Body of pancreas (tissue), 4 donors: ENCODE results near the gene CCDC126. TPM values are rescaled to one million over a fixed set of nuclear protein-coding genes. Genes with fewer than 3 reads are reported as not detected.
A peak's percentile ranks its signal among the peaks of the same experiment; 100 is the strongest.

Experiments
- ATAC-seq: fragments of 150-250 bp; one replicate; pipeline ENCODE4 v1.9.1; 2016
- DNase-seq, 4 donors: peaks; one replicate each; pipeline ENCODE4 v3.0.0-alpha.2; 2019
- H3K27ac ChIP-seq, 4 donors: fragments of 200-600 bp; sonication (generic); 1 replicate in 3 of 4; 2 replicates in 1 of 4; pipeline versions ENCODE4 v1.5.1 to v1.6.1; 2016 to 2019; ENCODE audit warnings: mild to moderate bottlenecking in 1 of 4, mixed read lengths in 1 of 4, moderate library complexity in 1 of 4
- H3K27me3 ChIP-seq, 2 donors: fragments of 200-600 bp; sonication (generic); one replicate each; pipeline ENCODE4 v1.6.0; 2016; ENCODE audit warnings: mild to moderate bottlenecking in 1 of 2
- H3K36me3 ChIP-seq, 2 donors: fragments of 200-600 bp; sonication (generic); replicated peaks in 1 of 2; 2 replicates each; pipeline ENCODE4 v1.5.1; 2016; ENCODE audit warnings: low read depth in 2 of 2; ENCODE audit not compliant: insufficient read depth in 1 of 2
- H3K4me1 ChIP-seq: fragments of 200-600 bp; sonication (generic); one replicate; pipeline ENCODE4 v1.6.0; 2016
- H3K4me3 ChIP-seq, 2 donors: fragments of 200-600 bp; sonication (generic); 1 replicate in 1 of 2; 2 replicates in 1 of 2; pipeline ENCODE4 v1.5.1; 2016 to 2019
- H3K9me3 ChIP-seq, 3 donors: fragments of 200-600 bp; sonication (generic); 1 replicate in 2 of 3; 2 replicates in 1 of 3; pipeline ENCODE4 v1.5.1; 2016
- POLR2A ChIP-seq, 3 donors: fragments of 450-650 bp; IDR thresholded peaks; one replicate each; pipeline ENCODE4 v1.6.1; 2016; ENCODE audit warnings: antibody characterized with exemption in 3 of 3, mild to moderate bottlenecking in 2 of 3
- WGBS, 2 donors: methylation state at CpG; one replicate each; pipeline ENCODE4 v1.1.5; 2017; 5-methylcytosine and 5-hydroxymethylcytosine counted together
- intact Hi-C: fragments of 100-400 bp; cut with DNase I; formaldehyde crosslinking; loops from one replicate; pipeline ENCODE4 v1.15.1; 2023
- total RNA-seq, 2 donors: library from RNA; depleted of rRNA; stranded (reverse); fragments of >200 nt; gene quantifications; one replicate each; pipeline ENCODE4 v1.1.0, GENCODE V29; 2016
- TF ChIP-seq, protein P1 (sequence below), 7 experiments: fragments of 450-650 bp in 4 of 7; fragments of 200-600 bp in 3 of 7; sonication (generic) in 3 of 7; IDR thresholded peaks; one replicate each; pipeline ENCODE4 v1.5.1; 2016 to 2019; ENCODE audit warnings: antibody characterized with exemption in 7 of 7

The CCDC126 gene
- total RNA-seq, 2 donors from 2014 or later = 5.3 to 8.6 TPM

DNA sequence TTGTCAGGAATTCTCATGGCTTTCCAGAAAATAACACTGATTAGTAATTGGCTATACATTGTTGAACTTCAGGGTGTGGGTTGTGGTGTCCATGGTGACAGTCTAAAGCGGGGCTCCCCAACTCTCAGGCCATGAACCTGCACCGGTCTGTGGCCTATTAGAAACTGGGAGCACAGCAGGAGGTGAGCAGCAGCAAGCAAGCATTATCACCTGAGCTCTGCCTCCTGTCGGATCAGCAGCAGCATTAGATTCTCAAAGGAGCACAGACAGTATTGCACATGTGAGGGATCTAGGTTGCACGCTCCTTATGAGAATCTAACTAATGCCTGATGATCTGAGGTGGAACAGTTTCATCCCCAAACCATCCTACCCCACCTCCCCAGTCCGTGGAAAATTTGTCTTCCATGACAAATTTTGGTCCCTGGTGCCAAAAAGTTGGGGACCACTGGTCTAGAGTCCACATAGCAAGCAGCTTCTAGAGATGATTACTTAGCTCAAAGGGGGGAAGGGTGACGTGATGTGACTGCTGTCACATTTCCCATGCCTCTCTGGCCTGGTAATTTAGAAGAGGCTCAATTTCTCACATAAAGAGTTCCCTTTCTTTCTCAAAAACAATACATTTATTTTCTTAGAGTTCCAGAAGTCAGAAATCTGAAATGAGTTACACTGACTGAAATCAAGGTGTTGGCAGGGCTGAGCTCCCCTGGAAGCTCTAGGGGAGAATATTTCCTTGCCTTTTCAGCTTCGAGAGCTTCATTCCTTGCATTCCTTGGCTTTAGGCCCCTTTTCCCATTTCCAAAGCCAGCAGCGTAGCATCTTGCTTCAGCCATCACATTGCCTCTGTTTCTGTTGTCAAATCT, 65.2 kb downstream of the CCDC126 start:
- Histone ChIP-seq H3K4me3 (no peak overlapping the region), H3K27me3 (no peaks in the 10 kb centered on the region), H3K36me3 (no peaks in the 10 kb centered on the region), H3K9me3 (no peaks in the 10 kb centered on the region), H3K27ac (peak overlapping the region in 2 of 4 donors; percentile 19 to 34), H3K4me1 (peaks cover 6% of the 10 kb centered on the region)
- peak; percentile 42 for ATAC-seq
- intact Hi-C loops = no loop called here
- TF ChIP-seq POLR2A (IDR thresholded peaks at IDR 0.05) = no peak
- TF ChIP-seq, protein P1, sequence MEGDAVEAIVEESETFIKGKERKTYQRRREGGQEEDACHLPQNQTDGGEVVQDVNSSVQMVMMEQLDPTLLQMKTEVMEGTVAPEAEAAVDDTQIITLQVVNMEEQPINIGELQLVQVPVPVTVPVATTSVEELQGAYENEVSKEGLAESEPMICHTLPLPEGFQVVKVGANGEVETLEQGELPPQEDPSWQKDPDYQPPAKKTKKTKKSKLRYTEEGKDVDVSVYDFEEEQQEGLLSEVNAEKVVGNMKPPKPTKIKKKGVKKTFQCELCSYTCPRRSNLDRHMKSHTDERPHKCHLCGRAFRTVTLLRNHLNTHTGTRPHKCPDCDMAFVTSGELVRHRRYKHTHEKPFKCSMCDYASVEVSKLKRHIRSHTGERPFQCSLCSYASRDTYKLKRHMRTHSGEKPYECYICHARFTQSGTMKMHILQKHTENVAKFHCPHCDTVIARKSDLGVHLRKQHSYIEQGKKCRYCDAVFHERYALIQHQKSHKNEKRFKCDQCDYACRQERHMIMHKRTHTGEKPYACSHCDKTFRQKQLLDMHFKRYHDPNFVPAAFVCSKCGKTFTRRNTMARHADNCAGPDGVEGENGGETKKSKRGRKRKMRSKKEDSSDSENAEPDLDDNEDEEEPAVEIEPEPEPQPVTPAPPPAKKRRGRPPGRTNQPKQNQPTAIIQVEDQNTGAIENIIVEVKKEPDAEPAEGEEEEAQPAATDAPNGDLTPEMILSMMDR (IDR thresholded peaks at IDR 0.05) = no peak
- WGBS, 2 donors = 66 to 70% methylated on average over 8 of the region's 8 CpGs
- DNase-seq = peak in 2 of 4 donors; percentile 24 to 42

DNA sequence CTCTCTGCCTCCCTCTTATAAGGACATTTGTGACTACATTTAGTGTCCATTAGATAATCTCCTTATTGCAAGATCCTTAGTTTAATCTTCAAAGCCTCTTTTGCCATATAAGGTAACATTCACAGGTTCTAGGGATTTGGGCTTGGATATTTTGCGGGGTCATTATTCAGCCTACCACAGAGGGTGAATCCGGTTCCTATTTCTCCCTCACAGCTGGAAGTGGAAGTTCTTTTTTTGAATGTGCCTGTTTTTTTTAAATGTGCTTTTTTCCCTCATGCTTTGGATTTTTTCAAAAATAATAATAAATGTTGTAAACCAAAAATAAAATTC, 65.8 kb downstream of the CCDC126 start:
- Histone ChIP-seq H3K9me3 (no peaks in the 10 kb centered on the region), H3K27me3 (no peaks in the 10 kb centered on the region), H3K4me3 (no peak overlapping the region), H3K36me3 (no peaks in the 10 kb centered on the region), H3K4me1 (peaks cover 6% of the 10 kb centered on the region), H3K27ac (peak overlapping the region in 1 of 4 donors; percentile 34)
- ATAC-seq = no peak
- WGBS, 2 donors = 86 to 93% methylated on average over 2 of the region's 2 CpGs
- intact Hi-C loops = no loop called here
- DNase-seq = no peak
- TF ChIP-seq, protein P1 (IDR thresholded peaks at IDR 0.05) = no peak
- no peak for TF ChIP-seq POLR2A (IDR thresholded peaks at IDR 0.05)

DNA sequence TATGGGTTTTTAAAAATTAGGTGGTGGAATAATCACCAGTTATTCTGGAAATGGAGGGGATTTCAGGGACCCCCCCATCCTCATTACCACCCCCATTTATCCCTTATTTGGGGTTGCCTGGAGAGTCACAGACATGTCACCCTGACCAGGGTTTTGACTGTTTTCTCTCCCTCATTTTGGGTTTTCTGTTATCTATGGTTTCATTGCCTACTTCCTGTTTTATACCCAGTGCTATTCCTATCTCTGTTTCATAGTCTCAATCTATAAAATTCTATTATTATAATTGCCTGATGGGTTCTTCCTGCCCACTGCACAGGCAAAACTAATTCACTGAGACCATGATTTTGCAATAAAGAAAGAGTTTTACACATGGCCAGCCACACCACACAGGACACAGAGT, 66.9 kb downstream of the CCDC126 start:
- no peaks in the 10 kb centered on the region for H3K36me3 ChIP-seq
- intact Hi-C loops = no loop called here
- H3K9me3 ChIP-seq = no peaks in the 10 kb centered on the region
- no peaks in the 10 kb centered on the region for H3K27me3 ChIP-seq
- no peak overlapping the region for H3K4me3 ChIP-seq
- peaks cover 6% of the 10 kb centered on the region for H3K4me1 ChIP-seq
- no peak for ATAC-seq
- no peak for DNase-seq
- TF ChIP-seq, protein P1 (IDR thresholded peaks at IDR 0.05) = no peak
- no peak for TF ChIP-seq POLR2A (IDR thresholded peaks at IDR 0.05)
- no peak overlapping the region for H3K27ac ChIP-seq

DNA sequence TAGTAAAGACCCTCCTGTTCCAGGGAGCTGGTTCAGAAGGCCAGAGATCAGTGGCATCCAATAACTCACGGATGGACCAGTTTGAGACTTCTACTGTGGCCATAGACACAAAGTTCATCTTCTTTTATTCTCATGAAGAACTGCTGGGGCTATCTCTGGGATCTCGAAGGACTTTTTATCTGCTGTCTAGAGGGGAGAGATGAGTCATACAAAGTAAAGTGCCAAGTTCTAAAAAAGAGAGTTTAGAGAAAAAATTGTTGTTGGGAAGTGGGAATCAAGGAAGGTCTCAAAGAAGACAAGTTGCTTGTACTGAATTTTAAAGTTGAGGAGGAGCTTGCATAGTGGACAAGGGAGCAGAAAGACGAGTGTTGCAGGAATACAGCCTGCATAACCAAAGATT, 74.9 kb downstream of the CCDC126 start:
- H3K27me3 ChIP-seq = no peaks in the 10 kb centered on the region
- DNase-seq (no peak), ATAC-seq (no peak)
- H3K27ac ChIP-seq = no peak overlapping the region
- no peak overlapping the region for H3K4me3 ChIP-seq
- no peaks in the 10 kb centered on the region for H3K9me3 ChIP-seq
- TF ChIP-seq, protein P1 (IDR thresholded peaks at IDR 0.05) = no peak
- TF ChIP-seq POLR2A (IDR thresholded peaks at IDR 0.05) = no peak
- no peaks in the 10 kb centered on the region for H3K4me1 ChIP-seq
- no peaks in the 10 kb centered on the region for H3K36me3 ChIP-seq
- intact Hi-C loops = no loop called here
- WGBS, 2 donors = 70 to 72% methylated on average over 3 of the region's 3 CpGs
